NCI-H1930 (cell line): Measurements from ENCODE around the gene POGLUT2.

Experiments
- DNase-seq, 2 experiments: peaks; one replicate each; lab custom pipeline; 2025; lab: John Stamatoyannopoulos, UW

POGLUT2 gene

GRCh38 chr13:102798581-102799425, at the start of gene POGLUT2, which contains the start of gene BIVM:
TSS of gene POGLUT2 (minus strand) at chr13:102798976. CDS start at chr13:102798670, 306 bp downstream.
TSS of gene BIVM (plus strand) at chr13:102799119. CDS start at chr13:102807268, 8,149 bp downstream.
- DNase-seq, result peak; percentile 92 to 94

DNA sequence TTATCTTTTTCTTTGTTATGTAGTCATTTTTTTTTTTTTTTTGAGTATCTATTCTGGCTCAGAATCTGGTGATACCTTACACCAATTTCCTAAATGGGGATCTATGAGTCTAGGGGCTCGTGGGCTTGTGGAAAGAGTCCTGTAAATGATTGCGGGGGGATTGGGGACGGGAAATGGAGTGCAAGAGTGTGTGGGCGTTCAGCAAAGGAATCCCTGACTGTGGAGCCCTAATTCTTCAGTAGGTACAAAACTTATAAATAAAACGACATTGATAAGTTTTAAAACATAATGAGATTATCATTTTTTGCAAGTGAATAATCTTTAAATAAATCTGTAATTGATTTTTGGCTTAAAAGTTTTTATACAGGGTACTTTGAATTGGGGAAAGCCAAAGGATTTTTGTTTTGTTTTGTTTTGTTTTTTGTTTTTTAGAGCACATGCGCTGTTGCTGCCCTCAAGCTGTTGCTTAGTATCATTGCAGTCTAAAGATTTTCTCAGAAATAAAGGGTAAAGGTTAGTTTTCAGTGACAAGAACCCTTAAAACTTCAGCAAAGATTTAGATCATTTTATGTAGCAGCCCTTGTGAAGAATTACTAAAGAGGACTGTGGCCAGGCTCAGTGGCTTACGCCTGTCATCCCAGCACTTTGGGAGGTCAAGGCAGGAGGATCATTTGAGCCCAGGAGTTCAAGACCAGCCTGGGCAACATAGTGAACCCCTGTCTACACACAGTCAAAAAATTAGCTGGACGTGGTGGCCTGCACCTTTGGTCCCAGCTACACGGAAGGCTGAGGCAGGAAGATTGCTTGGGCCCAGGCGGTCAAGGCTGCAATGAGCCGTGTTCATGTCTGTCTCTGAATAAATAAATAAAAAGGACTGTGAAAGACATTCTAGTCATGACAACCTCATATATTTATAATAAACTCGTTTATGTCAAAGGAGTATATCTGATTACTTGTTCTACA, 48.8 kb upstream of the POGLUT2 start:
- peak; percentile 12 to 14 for DNase-seq

DNA sequence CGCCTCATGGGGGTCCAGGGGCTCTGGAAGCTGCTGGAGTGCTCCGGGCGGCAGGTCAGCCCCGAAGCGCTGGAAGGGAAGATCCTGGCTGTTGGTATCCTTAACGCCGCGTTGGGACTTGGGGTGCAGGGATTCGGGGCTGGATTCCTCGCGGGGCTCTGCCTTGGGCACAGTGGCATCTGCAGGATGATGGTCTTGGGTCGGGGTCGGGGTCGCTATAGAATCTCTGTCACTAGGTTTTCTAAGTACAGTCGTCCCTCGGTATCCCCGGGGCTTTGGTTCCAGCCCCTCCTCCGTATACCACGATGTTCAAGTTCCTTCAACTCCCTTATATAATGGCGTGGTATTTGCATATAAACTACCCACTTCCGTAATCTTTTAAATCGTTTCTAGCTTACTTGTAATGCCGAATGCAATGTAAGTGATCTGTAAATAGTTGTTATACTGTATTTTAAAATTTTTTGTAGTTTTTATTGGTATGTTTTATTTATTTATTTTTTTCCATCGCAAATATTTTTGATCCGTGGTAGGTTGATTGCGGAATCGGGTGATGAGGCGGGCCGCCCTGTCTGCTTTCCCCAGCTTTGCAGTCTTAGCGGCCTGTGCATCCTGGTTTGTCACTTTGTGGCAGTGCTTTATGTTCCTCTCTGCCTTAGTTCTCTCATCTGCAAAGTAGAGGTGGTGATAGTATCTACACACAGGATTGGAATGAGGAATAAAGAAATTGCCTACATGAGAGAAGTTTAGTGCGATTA, 47.7 kb upstream of the POGLUT2 start:
- peak in 1 of 2 experiments; percentile 15 for DNase-seq

DNA sequence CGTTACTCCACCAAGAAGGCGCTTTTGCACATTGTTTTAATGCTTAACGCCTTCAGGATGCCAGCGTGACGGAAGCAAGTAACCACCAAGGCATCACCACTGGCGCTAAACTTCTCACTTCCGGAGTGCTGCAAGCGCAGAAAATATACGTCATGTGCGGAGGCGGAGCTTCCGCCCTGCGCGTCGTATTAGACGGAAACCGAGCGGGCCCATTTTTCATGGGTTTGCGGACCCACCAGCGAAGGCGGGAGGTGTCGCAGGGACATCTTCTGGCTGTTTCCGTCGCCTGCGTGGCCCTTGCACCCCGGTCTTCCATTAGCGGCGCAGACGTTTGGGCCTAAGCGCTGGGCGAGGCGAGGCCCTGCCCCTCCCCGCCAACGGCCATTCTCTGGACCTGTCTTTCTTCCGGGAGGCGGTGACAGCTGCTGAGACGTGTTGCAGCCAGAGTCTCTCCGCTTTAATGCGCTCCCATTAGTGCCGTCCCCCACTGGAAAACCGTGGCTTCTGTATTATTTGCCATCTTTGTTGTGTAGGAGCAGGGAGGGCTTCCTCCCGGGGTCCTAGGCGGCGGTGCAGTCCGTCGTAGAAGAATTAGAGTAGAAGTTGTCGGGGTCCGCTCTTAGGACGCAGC, 47.0 kb upstream of the POGLUT2 start, which contains the start of gene ERCC5:
TSS of gene ERCC5 (plus strand) at position 403 of the 631 bp plus-strand sequence. CDS start 235 bp downstream, outside the sequence.
- peak; percentile 93 to 96 for DNase-seq

DNA sequence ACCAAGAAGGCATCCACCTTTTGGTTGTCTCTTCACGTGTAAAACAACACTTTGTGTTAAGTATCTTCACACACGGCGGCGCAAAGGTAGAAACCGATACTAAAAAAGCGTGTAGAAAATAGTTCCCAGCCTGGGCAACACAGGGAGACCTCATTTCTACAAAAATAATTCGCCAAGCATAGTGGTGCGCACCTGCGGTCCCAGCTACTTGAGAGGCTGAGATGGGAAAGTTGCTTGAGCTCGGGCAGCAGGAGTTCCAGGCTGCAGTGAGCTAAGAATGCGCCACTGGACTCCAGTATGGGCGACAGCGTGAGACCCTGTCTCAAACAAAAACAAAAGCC, 46.5 kb upstream of the POGLUT2 start:
- DNase-seq, result no peak

GRCh38 chr13:102839462-102839861, 40.7 kb upstream of the POGLUT2 start:
- no peak for DNase-seq

DNA sequence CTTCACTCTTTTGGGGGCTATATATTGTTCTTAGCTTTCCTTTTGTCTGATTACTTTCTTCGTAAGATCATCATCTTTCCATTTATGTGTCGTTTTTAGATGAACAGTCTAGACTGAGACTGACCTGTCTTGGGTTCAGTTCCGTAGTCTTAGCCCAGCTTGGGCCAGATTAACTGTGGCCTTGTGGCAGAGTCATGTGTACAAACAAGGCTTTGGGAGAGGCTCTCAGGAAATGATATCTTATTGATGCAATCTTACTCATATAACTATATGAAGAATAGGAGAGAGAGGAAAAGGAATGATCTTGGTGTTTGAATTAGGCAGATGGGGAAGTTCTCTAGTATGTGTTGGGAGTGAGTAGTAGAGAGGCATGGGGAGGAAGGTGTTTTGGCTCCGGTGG, 40.2 kb upstream of the POGLUT2 start:
- no peak for DNase-seq

GRCh38 chr13:102838273-102838672, 39.5 kb upstream of the POGLUT2 start:
- no peak for DNase-seq

DNA sequence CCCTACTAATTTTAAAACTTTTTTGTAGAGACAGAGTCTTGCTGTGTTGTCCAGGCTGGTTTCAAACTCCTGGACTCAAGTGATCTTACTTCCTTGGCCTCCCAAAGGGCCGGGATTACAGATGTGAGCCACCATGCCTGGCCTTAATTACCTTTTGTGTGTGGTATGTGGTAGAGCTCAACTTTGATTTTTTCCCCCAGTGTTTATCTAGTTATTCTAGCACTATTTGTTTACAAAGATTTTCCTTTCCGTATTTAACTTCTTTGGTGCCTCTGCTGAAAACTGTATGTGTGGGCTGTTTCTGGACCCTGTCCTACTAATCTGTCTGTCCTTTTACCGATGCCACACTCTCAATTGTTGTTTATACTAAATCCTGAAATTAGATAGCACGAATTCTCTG, 37.7 kb upstream of the POGLUT2 start:
- no peak for DNase-seq

GRCh38 chr13:102830646-102831045, 31.9 kb upstream of the POGLUT2 start:
- no peak for DNase-seq

DNA sequence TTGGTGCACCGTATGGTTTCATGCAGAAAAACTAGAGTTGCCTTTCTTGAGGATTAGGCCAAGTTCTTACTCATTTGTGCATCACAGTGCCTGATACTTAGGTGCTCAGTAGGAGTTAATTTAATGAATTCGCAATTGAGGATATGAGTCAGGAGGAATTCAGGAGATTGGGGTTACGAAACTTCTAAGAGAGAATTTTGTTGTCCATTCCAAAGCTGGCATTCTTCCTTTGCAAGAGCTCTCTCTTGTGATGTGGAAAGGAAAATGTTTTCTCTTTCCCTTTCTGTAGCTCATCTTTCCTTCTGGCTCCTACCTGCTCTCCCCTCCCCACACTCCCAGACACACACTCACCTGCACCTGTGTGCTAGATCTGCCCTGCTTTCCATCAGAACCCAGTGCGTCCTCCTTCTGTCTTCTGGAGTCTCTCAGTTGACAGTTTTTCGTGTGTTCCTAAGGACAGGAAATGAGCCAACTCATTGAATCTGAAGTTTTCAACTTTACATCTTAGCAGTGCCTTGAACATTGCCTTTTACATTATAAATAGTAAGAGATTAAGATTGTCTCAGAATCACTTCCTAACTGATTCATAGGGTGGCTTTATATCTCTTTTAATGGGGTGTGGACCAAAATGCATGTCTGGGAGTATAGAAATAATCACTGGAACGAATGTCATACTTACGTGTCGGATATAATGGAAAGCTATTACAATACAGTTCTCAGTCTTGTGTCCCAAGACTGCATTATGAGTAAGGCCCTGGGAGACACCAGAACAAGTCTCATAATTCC, 27.3 kb upstream of the POGLUT2 start:
- DNase-seq, result no peak

DNA sequence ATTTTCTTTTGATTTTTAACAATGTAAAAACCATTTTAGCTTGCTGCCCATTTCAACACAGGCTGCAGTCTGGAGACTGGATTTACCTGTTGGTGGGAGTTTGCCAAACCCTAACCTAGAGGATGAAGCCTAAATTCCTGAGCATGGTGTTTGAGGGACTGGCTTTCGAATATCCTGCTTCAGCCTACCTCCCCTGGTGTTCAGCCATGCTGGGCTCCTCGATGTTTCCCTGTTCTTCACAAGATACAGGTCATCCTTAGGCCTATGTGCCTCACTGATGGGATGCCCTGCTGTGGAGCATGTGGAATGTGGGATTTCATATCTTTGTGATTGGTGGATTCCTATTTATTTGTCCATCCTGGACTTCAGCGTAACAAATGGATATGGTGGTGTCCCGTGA, 26.6 kb upstream of the POGLUT2 start:
- no peak for DNase-seq

DNA sequence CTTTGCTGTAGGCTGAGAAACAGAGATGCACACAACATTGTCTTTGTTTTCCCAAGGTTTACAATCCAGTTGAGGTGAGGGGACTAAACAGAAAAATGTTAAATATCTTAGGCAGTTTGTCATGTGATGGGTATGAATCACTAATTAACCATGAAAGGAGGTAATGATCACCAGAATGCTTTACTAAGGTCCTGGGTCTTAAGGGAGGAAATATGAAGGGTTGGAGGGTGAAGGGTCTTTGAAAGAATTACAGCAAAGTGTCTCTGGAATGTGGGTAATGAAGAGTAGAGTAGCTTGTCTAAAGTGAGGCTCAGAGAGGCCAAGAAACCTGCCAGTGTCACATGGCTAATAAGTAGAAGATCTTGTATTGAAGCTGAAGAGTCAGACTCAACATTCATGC, 19.1 kb upstream of the POGLUT2 start:
- DNase-seq, result no peak

- DNase-seq, result no peak
Observed at GRCh38 chr13:102817241-102817640, 18.5 kb upstream of the POGLUT2 start.

GRCh38 chr13:102816708-102817107, 17.9 kb upstream of the POGLUT2 start:
- no peak for DNase-seq

- DNase-seq, result no peak
Observed at GRCh38 chr13:102815788-102816187, 17.0 kb upstream of the POGLUT2 start.

DNA sequence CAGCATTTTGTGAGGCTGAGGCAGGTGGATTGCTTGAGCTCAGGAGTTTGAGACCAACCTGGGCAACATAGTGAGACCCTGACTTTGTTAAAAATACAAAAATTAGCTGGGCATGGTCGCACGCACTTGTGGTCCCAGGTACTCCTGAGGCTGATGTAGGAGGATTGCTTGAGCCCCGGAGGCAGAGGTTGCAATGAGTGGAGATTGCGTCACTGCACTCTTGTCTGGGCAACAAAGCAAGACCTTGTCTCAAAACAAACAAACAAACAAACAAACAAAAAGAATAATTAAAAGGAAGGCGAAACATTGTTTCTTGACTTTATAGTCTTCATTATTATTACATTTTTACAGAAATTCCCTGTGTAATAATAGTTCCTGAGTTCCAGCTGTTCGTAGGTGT, 16.0 kb upstream of the POGLUT2 start:
- DNase-seq, result no peak

GRCh38 chr13:102814025-102814607, 15.3 kb upstream of the POGLUT2 start:
- no peak for DNase-seq

DNA sequence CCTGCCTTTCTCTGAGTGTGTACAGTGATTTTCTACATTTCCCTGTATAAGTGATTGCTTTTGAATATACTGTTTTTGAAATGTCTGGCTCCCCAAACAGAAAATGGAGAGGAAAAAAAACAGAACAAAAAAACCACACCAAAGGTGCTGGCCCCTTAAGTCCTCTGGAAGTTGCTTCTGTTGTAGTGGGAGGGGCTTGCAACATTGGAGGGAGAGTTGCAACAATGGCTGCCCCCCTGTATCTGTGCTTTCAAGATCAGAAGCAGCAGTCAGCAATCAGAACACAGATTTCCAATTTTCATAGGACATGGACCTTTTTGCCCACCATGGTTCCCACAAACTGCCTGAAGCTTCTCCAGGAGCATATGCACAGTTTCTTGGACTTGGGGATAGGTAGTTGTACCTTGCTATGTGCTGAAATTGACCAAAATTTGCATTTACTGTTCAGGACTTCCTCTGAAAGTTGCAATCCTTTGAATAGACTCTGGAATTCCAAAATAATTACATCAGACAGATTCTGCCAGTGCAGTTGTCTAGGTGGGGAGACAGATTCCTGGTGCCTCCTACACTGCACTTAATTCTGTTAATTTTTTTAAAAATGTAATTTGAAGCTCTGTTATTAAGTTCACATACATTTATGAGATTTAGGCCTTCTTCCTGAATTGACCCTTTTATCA, 14.0 kb upstream of the POGLUT2 start:
- no peak for DNase-seq

- DNase-seq, result no peak
Observed at GRCh38 chr13:102807699-102808098, 8.9 kb upstream of the POGLUT2 start.
